Glutamatergic neuron (in vitro differentiated cells): ENCODE data around the gene ZNF23. TPM values are rescaled to one million over a fixed set of nuclear protein-coding genes. Genes with fewer than 3 reads are reported as not detected.
A peak's percentile ranks its signal among the peaks of the same experiment; 100 is the strongest.

Experiments used
- DNase-seq: peaks from one replicate; pipeline ENCODE4 v3.0.0; 2022
- H3K27ac Mint-ChIP-seq: one replicate; pipeline ENCODE4 v1.8.0; 2020; ENCODE audit warnings: mild to moderate bottlenecking, mixed read lengths, inconsistent platforms; ENCODE audit not compliant: unreplicated experiment
- H3K27me3 Mint-ChIP-seq: one replicate; pipeline ENCODE4 v1.8.0; 2020; ENCODE audit warnings: mild to moderate bottlenecking, moderate library complexity, mixed read lengths, inconsistent platforms; ENCODE audit not compliant: unreplicated experiment
- H3K36me3 Mint-ChIP-seq: one replicate; pipeline ENCODE4 v1.8.0; 2020; ENCODE audit warnings: mild to moderate bottlenecking, mixed read lengths, inconsistent platforms; ENCODE audit not compliant: unreplicated experiment
- H3K4me1 Mint-ChIP-seq: one replicate; pipeline ENCODE4 v1.8.0; 2020; ENCODE audit warnings: mild to moderate bottlenecking, low read depth, mixed read lengths, inconsistent platforms; ENCODE audit not compliant: unreplicated experiment
- H3K4me3 Mint-ChIP-seq: one replicate; pipeline ENCODE4 v1.8.0; 2020; ENCODE audit warnings: mild to moderate bottlenecking, mixed read lengths, inconsistent platforms; ENCODE audit not compliant: unreplicated experiment
- H3K9me3 Mint-ChIP-seq: one replicate; pipeline ENCODE4 v1.8.0; 2020; ENCODE audit warnings: mild to moderate bottlenecking, moderate library complexity, mixed read lengths, inconsistent platforms; ENCODE audit not compliant: unreplicated experiment
- CTCF ChIP-seq: fragments of 200-600 bp; sonication (generic); IDR thresholded peaks from one replicate; pipeline ENCODE4 v1.5.0; 2021; ENCODE audit not compliant: partially characterized antibody, unreplicated experiment
- total RNA-seq: library from RNA; stranded (reverse); fragmentation: NEBNext Ultra II Directional; extraction: Animal tissue kit (Norgen Biotek cat#: 25700); gene quantifications from one replicate; pipeline ENCODE4 v1.2.1, GENCODE V29; 2021; ENCODE audit not compliant: unreplicated experiment

The ZNF23 gene
- total RNA-seq, 1 donor from 2014 or later: 17.3 TPM

- Mint-ChIP-seq H3K36me3 (no peaks in the 10 kb centered on the region), H3K4me1 (no peaks in the 10 kb centered on the region), H3K4me3 (no peak overlapping the region), H3K27me3 (peaks cover 2% of the 10 kb centered on the region), H3K9me3 (peaks cover 3% of the 10 kb centered on the region), H3K27ac (no peak overlapping the region)
- TF ChIP-seq CTCF: no peak
- no peak for DNase-seq
Measured at GRCh38 chr16:71500964-71501363, 38.9 kb upstream of the ZNF23 start.

DNA sequence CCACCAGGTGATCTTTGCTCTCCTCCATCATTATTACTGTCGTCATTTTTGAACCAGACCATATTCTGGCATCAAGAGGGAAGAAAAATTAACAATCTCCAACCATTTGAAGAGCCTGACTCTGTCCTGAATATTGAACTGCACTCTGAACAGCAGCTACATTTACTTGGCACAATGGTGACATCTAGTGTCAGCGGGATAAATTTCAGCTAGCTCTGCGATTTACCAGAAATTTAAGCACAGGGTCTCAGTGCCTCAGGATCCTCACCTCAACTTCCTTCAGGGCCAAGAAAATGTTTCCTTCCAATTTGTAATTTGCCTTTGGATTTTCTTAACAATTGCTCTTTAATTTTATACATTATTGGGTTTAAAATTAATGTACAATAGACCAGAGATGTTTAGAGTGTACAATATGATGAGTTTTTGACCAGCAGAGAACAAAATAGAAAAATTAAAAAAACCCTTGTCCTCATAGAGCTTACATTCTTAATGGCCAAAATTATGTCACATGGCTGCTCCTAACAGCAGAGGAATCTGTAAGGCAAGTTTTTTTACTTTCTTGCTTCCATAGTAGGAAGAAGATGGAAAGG is 37.8 kb upstream of the ZNF23 start:
- H3K9me3 Mint-ChIP-seq: peaks cover 3% of the 10 kb centered on the region
- H3K4me3 Mint-ChIP-seq: no peak overlapping the region
- no peak overlapping the region for H3K27ac Mint-ChIP-seq
- H3K27me3 Mint-ChIP-seq: peaks cover 2% of the 10 kb centered on the region
- H3K4me1 Mint-ChIP-seq: no peaks in the 10 kb centered on the region
- peak; percentile 65 for TF ChIP-seq CTCF
- H3K36me3 Mint-ChIP-seq: no peaks in the 10 kb centered on the region
- DNase-seq: peak; percentile 36

- Mint-ChIP-seq H3K27me3 (peaks cover 2% of the 10 kb centered on the region), H3K27ac (no peak overlapping the region), H3K4me1 (no peaks in the 10 kb centered on the region), H3K9me3 (peaks cover 3% of the 10 kb centered on the region), H3K36me3 (no peaks in the 10 kb centered on the region), H3K4me3 (no peak overlapping the region)
- no peak for DNase-seq
- no peak for TF ChIP-seq CTCF
Measured at GRCh38 chr16:71498031-71498430, 36.0 kb upstream of the ZNF23 start.

DNA sequence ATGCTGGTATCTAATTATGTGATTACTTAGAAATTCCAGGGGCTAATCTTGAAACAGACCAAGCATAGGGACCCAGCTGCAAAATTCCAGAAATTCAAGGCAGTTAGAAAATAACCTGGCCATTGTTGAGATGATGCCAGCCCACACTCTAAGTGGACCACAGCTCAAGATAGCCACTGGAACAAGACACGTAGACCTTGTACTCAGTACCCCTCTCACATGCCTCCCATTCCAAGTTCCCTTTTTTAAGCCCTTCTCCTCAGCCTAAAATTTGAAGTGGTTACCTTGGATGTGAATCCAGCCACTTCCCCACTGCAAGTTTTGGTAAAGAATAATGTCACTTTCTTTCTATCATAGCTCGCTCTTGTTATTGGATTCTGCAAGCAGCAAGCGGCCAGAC is 31.2 kb upstream of the ZNF23 start:
- Mint-ChIP-seq H3K27ac (no peak overlapping the region), H3K4me1 (no peaks in the 10 kb centered on the region), H3K4me3 (no peak overlapping the region), H3K9me3 (no peaks in the 10 kb centered on the region), H3K36me3 (no peaks in the 10 kb centered on the region), H3K27me3 (no peaks in the 10 kb centered on the region)
- DNase-seq: no peak
- TF ChIP-seq CTCF: no peak

- Mint-ChIP-seq H3K27me3 (no peaks in the 10 kb centered on the region), H3K27ac (no peak overlapping the region), H3K9me3 (no peaks in the 10 kb centered on the region), H3K4me1 (no peaks in the 10 kb centered on the region), H3K36me3 (no peaks in the 10 kb centered on the region), H3K4me3 (no peak overlapping the region)
- TF ChIP-seq CTCF: no peak
- no peak for DNase-seq
Measured at GRCh38 chr16:71492786-71493185, 30.7 kb upstream of the ZNF23 start.
